ENCODE results near the gene KCTD2.

KCTD2 gene

DNA sequence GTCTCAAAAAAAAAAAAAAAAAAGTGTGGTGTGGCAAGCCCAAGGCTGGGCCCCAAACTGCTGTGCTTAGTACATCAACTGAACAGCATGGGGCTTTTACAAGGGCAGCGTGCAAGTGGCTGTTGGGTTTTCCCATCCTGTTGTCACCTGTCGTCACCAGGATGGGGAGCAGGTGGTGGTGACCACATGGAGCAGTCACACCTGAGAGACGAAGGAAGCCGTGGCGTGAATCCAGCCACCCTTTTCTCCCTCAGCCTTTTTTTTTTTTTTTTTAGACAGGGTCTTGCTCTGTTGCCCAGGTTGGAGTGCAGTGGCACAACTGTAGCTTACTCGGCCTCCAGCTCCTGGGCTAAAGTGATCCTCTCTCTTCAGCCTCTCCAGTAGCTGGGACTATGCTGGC is 38.7 kb upstream of the KCTD2 start:
- H3K4me3 ChIP-seq (ENCODE audit: low read depth, low read length): no peak overlapping the region
- no peak for DNase-seq (ENCODE audit: low read depth)
- TF ChIP-seq, protein P1, sequence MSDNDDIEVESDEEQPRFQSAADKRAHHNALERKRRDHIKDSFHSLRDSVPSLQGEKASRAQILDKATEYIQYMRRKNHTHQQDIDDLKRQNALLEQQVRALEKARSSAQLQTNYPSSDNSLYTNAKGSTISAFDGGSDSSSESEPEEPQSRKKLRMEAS (IDR thresholded peaks at IDR 0.05; ENCODE audit: low read depth, low read length): no peak
- no peak for TF ChIP-seq POLR2A (IDR thresholded peaks at IDR 0.05; ENCODE audit: extremely low read depth, insufficient read length)
- TF ChIP-seq, protein P2, sequence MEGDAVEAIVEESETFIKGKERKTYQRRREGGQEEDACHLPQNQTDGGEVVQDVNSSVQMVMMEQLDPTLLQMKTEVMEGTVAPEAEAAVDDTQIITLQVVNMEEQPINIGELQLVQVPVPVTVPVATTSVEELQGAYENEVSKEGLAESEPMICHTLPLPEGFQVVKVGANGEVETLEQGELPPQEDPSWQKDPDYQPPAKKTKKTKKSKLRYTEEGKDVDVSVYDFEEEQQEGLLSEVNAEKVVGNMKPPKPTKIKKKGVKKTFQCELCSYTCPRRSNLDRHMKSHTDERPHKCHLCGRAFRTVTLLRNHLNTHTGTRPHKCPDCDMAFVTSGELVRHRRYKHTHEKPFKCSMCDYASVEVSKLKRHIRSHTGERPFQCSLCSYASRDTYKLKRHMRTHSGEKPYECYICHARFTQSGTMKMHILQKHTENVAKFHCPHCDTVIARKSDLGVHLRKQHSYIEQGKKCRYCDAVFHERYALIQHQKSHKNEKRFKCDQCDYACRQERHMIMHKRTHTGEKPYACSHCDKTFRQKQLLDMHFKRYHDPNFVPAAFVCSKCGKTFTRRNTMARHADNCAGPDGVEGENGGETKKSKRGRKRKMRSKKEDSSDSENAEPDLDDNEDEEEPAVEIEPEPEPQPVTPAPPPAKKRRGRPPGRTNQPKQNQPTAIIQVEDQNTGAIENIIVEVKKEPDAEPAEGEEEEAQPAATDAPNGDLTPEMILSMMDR (IDR thresholded peaks at IDR 0.05; ENCODE audit: low read depth, low read length): no peak
- no peak for TF ChIP-seq MYC (IDR thresholded peaks at IDR 0.05; ENCODE audit: low read depth, low read length)

DNA sequence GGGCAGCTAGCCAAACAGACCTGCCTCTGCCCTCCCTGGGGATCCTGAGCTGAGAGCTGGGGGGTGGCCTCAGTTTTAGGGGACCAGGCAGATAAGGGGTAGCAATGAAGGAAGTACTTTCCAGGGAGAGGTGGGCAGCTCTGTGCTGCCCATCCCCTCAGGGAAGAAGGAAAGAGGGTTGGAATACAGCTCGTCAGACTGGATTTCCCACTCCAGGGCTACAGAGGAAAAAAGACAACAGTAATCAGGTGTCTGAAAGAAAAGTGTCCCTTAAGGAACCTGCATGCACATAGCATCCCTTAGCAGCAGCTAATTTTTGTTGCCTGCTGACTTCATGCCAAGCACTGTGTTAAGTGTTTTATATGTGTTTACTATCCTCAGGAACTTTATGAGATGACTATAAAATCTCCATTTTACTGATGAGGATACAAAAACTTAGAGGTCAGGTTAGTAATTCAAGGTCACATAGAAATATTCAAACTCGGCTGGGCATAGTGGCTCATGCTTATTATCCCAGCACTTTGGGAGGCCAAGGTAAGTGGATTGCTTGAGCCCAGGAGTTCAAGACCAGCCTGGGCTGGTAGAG is 37.8 kb upstream of the KCTD2 start:
- TF ChIP-seq POLR2A (IDR thresholded peaks at IDR 0.05; ENCODE audit: extremely low read depth, insufficient read length): no peak
- TF ChIP-seq, protein P2 (IDR thresholded peaks at IDR 0.05; ENCODE audit: low read depth, low read length): no peak
- TF ChIP-seq MYC (IDR thresholded peaks at IDR 0.05; ENCODE audit: low read depth, low read length): no peak
- TF ChIP-seq, protein P1 (IDR thresholded peaks at IDR 0.05; ENCODE audit: low read depth, low read length): no peak
- no peak overlapping the region for H3K4me3 ChIP-seq (ENCODE audit: low read depth, low read length)
- DNase-seq (ENCODE audit: low read depth): no peak

DNA sequence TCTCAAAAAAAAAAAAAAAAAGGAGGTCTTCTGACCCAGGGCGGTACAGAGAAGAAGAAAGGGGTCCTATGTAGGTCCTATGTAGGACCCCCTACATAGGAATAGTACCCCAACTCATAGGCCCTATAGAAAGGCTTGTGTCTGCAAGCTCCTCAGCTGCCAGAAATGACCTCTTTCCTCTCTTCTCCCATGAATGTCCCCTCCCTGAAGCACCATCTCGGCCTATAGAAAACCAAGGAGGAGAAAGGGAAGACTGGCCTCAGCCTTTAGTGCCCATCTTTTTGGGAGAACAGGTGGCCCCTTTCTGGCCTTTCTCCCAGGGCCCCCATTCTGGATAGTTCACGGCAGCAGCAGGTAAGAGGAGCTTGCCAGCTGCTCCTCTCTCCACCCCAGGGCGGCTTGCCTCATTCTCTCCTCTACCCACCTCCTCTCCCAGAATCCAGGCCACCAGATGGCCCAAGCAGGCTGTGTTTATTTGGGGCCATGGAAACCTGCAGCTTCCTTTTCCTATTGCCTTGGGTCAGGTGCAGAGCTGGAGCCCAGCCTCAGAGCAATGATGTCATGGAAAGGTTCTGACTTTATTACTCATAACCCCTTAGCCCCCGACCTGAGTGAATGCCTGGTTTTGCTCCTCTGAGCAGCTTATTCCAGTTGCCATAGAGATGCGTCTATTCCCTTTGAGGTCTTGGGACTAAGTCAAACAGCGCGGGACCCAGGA is 36.2 kb upstream of the KCTD2 start:
- no peak for TF ChIP-seq POLR2A (IDR thresholded peaks at IDR 0.05; ENCODE audit: extremely low read depth, insufficient read length)
- TF ChIP-seq MYC (IDR thresholded peaks at IDR 0.05; ENCODE audit: low read depth, low read length): no peak
- TF ChIP-seq, protein P1 (IDR thresholded peaks at IDR 0.05; ENCODE audit: low read depth, low read length): no peak
- TF ChIP-seq, protein P2 (IDR thresholded peaks at IDR 0.05; ENCODE audit: low read depth, low read length): no peak
- no peak overlapping the region for H3K4me3 ChIP-seq (ENCODE audit: low read depth, low read length)
- DNase-seq (ENCODE audit: low read depth): no peak

DNA sequence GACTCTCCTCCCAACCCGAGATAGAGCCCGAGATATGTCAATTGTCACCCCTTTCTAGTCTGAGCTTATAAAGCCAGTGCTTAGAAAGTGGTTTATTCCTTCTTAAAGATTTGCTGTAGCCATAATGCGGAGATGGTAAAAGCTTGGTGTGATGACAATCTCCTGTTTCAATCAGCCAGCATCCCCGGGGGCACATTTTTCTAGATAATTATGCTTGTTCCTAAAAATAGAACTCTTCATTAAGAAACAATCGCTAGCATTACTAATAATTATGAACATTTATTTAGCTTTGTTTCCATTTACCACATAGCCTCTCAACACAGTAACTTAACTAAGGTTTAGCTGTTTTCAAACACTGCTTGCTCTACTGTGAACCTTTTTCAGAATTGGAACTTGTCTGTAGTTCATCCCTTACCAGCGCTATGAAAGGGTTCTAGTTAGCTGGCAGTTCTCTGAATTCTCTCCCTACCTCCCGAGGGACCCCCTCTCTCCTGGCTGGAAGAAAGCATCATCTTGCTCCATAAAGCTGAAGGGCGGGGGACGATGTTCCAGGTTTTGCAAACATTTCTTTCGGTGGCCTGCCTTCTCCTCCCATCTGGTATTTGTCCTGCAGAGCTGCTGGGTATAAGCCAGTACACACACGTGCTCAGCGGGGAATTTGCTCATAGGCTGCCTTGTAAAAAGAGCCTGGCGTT is 35.5 kb upstream of the KCTD2 start:
- TF ChIP-seq, protein P1 (IDR thresholded peaks at IDR 0.05; ENCODE audit: low read depth, low read length): no peak
- no peak for TF ChIP-seq MYC (IDR thresholded peaks at IDR 0.05; ENCODE audit: low read depth, low read length)
- TF ChIP-seq POLR2A (IDR thresholded peaks at IDR 0.05; ENCODE audit: extremely low read depth, insufficient read length): no peak
- TF ChIP-seq, protein P2 (IDR thresholded peaks at IDR 0.05; ENCODE audit: low read depth, low read length): no peak
- no peak for DNase-seq (ENCODE audit: low read depth)
- H3K4me3 ChIP-seq (ENCODE audit: low read depth, low read length): peak overlapping the region; percentile 92

DNA sequence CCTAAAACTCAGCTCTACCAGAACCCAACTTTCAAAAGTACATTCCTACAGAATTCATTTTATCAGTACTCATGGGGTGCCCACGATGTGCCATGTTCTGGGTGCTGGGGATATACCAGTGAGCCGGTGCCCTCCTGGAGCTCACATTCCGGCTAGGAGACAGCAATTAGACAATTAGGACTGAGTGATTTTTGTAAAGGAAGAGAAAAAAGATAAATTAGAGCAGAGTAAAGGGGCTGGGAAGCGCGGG is 35.0 kb upstream of the KCTD2 start:
- peak overlapping the region; percentile 92 for H3K4me3 ChIP-seq (ENCODE audit: low read depth, low read length)
- TF ChIP-seq, protein P2 (IDR thresholded peaks at IDR 0.05; ENCODE audit: low read depth, low read length): no peak
- TF ChIP-seq, protein P1 (IDR thresholded peaks at IDR 0.05; ENCODE audit: low read depth, low read length): no peak
- TF ChIP-seq POLR2A (IDR thresholded peaks at IDR 0.05; ENCODE audit: extremely low read depth, insufficient read length) (no peak), MYC (IDR thresholded peaks at IDR 0.05; ENCODE audit: low read depth, low read length) (no peak)
- DNase-seq (ENCODE audit: low read depth): no peak

Data from NB4 (cell line).